ENCODE data around the gene MCOLN1. TPM values are rescaled to one million over a fixed set of nuclear protein-coding genes. Genes with fewer than 3 reads are reported as not detected.
"Not testable (repeated sequence)": the region's sequence is repeated elsewhere in the genome, so short reads cannot be mapped to it uniquely, and the experiment has no call there.

MCOLN1 gene
- total RNA-seq, 2 experiments from 2014 or later, result 17.5 to 18.2 TPM

DNA sequence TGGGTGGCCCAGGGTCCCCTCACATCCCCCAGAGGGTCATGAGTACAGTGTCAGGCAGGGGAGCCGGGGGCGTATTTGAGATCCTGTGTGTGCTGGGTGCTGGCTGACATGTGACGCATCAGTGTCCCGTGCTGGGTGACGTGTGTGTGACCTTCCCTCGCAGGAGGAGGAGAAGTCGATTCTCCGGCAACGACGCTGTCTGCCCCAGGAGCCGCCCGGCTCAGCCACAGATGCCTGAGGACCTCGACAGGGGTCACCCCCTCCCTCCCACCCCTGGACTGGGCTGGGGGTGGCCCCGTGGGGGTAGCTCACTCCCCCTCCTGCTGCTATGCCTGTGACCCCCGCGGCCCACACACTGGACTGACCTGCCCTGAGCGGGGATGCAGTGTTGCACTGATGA lies 38.9 kb downstream of the MCOLN1 start:
- Mint-ChIP-seq H3K27ac (no peak overlapping the region), H3K4me3 (no peak overlapping the region), H3K9me3 (peaks cover 1% of the 10 kb centered on the region), H3K4me1 (peaks cover 5% of the 10 kb centered on the region), H3K27me3 (no peaks in the 10 kb centered on the region), H3K36me3 (peaks cover 36% of the 10 kb centered on the region)
- DNase-seq (no peak), ATAC-seq (ENCODE audit: low read depth) (no peak)
- POLR2A ChIA-PET, result no interaction called here

DNA sequence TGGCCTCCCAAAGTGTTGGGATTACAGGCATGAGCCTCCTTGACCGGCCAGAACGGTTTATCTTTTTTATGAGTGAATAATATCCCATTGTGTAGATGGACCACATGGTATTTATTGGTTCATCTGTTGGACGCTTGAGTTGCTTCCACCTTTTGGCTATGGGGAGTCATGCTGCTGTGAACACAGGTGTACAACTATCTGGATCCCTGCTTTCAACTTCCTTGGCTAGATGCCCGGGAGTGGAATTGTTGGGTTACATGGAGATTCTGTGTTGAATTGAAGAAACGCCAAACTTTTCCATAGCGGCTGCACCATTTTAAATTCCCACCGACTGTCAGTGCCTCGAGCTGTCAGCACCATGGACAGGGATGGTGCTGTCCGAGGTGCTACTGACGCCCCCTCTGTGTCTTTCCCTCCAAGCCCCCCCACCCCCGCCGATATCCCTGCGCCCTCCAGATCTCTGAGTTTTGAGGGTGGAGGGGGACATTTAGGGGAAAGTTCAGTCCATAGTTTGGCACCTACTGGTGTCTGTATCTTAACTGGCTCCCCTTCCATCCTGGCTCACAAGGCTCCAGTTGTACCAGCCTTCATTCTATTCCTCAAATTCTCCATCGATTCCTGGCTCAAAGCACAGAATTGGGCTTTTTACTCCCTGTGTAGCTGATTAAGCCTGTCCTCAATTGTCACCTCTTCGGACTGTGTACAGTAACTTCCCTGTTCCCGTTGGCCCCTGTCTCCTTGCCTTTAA lies 40.4 kb downstream of the MCOLN1 start:
- Mint-ChIP-seq H3K27ac (no peak overlapping the region), H3K9me3 (peaks cover 1% of the 10 kb centered on the region), H3K27me3 (no peaks in the 10 kb centered on the region), H3K36me3 (peaks cover 29% of the 10 kb centered on the region), H3K4me3 (no peak overlapping the region), H3K4me1 (peaks cover 5% of the 10 kb centered on the region)
- POLR2A ChIA-PET, result interaction anchor here (0.5 kb wide), 2 partner anchors 31 to 811 kb away, joined by 4 read pairs; no protein-coding TSS in a partner anchor
- ATAC-seq (ENCODE audit: low read depth), result no peak
- DNase-seq, result peak; percentile 60

DNA sequence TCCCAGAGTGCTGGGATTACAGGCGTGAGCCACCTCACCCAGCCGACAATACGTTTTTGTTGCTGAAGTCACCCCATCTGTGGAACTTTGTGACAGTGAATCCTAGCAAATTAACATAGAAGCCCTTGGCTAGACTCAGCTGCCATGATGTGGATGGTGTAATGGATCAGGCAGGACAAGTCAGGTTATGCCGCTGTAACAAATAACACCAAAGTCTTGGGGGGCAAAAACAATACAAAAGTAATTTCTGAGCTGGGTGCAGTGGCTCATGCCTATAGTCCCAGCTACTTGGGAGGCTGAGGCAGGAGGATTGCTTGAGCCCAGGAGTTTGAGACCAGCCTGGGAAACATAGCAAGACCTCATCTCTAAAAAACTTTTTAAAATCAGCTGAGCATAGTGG lies 42.4 kb downstream of the MCOLN1 start:
- H3K27ac Mint-ChIP-seq, result no peak overlapping the region
- POLR2A ChIA-PET, result no interaction called here
- H3K9me3 Mint-ChIP-seq, result peaks cover 1% of the 10 kb centered on the region
- peaks cover 17% of the 10 kb centered on the region for H3K36me3 Mint-ChIP-seq
- peaks cover 5% of the 10 kb centered on the region for H3K4me1 Mint-ChIP-seq
- no peak for ATAC-seq (ENCODE audit: low read depth)
- DNase-seq, result no peak
- H3K4me3 Mint-ChIP-seq, result no peak overlapping the region
- no peaks in the 10 kb centered on the region for H3K27me3 Mint-ChIP-seq

DNA sequence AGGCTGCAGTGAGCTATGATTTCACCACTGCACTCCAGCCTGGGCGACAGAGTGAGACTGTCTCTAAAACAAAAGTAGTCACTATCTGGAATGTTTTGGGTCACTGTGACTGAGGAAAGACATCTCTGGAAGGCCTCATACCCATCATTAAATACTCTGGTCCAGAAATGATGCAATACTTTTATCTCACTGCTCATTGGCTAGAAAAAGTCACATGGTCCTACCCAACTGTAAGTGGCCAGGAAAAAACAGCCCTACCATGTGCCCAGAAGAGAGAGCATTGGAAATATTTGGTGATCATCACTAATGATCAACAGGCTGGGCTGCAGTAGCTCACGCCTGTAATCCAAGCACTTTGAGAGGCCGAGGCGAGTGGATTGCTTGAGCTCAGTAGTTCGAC lies 42.9 kb downstream of the MCOLN1 start:
- Mint-ChIP-seq H3K27me3 (no peaks in the 10 kb centered on the region), H3K4me1 (peaks cover 2% of the 10 kb centered on the region), H3K4me3 (no peak overlapping the region), H3K36me3 (peaks cover 14% of the 10 kb centered on the region), H3K9me3 (peaks cover 1% of the 10 kb centered on the region), H3K27ac (no peak overlapping the region)
- ATAC-seq (ENCODE audit: low read depth) (no peak), DNase-seq (no peak)
- POLR2A ChIA-PET, result no interaction called here

DNA sequence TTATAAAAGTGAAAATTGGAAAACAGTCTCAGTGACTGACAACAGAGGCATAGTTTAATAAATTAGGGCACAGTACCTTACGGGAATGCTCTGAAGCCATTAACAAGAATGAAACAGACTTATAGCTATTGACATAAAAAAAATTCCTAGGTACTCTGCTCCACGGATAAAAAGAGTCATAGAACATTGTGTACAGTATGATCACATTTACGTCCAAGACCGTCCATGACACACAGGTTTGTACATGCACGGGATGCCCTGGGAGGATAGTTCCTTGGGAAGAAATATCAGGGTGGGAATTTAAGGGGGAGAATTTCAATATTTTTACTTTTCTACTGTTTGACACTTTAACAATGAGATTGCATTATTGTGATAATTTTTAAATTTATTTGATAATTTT lies 48.3 kb downstream of the MCOLN1 start:
- no peaks in the 10 kb centered on the region for H3K36me3 Mint-ChIP-seq
- POLR2A ChIA-PET, result no interaction called here
- H3K4me1 Mint-ChIP-seq, result no peaks in the 10 kb centered on the region
- no peaks in the 10 kb centered on the region for H3K9me3 Mint-ChIP-seq
- no peak overlapping the region for H3K4me3 Mint-ChIP-seq
- no peaks in the 10 kb centered on the region for H3K27me3 Mint-ChIP-seq
- no peak for ATAC-seq (ENCODE audit: low read depth)
- no peak for DNase-seq
- no peak overlapping the region for H3K27ac Mint-ChIP-seq

DNA sequence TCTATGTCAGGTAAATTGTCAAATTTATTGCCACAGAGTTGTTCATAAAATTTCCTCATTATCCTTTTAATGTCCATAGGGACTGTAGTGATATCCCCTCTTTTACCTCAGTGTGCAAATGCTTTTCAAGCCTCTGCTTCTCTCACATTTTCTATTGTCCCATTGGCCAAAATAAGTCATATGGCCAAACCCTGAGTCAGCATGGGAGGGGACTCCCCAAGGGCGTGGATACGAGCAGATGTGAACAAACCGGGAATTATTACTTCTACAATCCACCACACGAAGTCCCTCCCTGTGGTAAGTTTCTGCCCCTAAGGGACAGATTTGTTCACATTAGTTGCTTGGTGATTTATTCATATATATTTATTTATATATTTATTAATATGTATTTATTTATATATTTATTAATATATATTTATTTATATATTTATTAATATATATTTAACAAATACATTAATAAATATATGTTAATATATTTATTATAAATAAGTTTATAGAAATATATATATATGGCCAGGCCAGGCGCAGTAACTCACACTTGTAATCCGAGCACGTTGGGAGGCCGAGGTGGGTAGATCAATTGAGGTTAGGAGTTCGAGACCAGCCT lies 53.1 kb downstream of the MCOLN1 start:
- Mint-ChIP-seq H3K36me3 (no peaks in the 10 kb centered on the region), H3K27ac (no peak overlapping the region), H3K4me3 (no peak overlapping the region), H3K9me3 (no peaks in the 10 kb centered on the region), H3K4me1 (no peaks in the 10 kb centered on the region), H3K27me3 (peaks cover 8% of the 10 kb centered on the region)
- POLR2A ChIA-PET, result no interaction called here
- no peak for DNase-seq
- ATAC-seq (ENCODE audit: low read depth), result no peak

DNA sequence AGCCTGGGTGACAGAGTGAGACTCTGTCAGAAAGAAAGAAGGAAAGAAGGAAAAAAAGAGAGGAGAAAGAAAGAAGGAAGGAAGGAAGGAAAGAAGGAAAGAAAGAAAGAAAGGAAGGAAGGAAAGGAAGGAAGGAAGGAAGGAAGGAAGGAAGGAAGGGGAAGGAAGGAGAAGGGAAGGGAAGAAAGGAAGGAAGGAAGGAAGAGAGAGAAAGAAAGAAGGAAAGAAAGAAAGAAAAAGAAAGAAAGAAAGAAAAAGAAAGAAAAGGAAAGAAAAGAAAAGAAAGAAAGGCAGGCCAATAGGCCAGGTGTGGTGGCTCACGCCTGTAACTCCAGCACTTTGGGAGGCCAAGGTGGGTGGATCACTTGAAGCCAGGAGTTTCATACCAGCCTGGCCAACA lies 55.0 kb downstream of the MCOLN1 start:
- not testable (repeated sequence) for H3K27me3 Mint-ChIP-seq; ATAC-seq (ENCODE audit: low read depth); H3K4me1 Mint-ChIP-seq; H3K4me3 Mint-ChIP-seq; H3K27ac Mint-ChIP-seq; H3K36me3 Mint-ChIP-seq; DNase-seq; H3K9me3 Mint-ChIP-seq
- POLR2A ChIA-PET, result interaction anchor here (0.6 kb wide), 1 partner anchor 244 kb away, joined by 4 read pairs; no protein-coding TSS in a partner anchor

DNA sequence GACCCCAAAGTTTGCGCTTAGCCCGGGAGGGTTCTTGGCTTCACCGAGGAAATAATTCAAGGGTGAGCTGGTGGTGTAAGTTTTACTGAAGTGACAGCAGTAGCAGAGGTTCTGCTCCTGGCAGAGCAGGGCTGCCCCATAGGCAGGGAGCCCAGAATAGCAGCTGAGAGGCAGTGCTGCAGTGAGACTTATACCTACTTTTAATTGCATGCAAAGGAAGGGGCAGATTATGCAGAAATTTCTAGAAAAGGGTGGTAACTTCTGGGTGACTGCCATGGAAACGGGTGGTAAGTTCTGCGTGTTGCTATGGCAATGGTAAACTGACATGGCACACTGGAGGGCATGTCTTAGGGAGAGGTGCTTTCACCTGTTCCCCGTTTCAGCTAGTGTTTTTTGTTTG lies 55.7 kb downstream of the MCOLN1 start:
- Mint-ChIP-seq H3K27ac (no peak overlapping the region), H3K36me3 (no peaks in the 10 kb centered on the region)
- POLR2A ChIA-PET, result no interaction called here

DNA sequence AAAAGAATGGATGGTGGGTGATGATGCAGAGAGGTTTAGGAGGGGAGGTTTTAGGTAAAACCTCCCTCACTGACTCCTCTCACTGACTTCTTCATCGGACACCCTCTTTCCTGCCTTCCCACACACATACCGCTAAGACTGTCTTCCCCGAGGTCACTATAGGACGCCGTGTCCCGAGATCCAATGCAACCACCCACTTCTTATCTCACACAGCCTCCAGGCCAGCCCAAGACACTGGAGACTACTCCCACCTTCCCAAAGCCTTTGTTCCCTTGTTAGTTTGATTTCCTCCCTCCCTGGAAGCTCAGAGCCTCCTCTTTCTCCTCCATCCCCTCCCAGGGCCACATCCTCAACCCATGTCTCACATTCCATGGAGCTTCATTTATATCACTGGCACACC lies 56.8 kb downstream of the MCOLN1 start:
- no peaks in the 10 kb centered on the region for H3K36me3 Mint-ChIP-seq
- POLR2A ChIA-PET, result no interaction called here
- no peaks in the 10 kb centered on the region for H3K9me3 Mint-ChIP-seq
- peaks cover 8% of the 10 kb centered on the region for H3K27me3 Mint-ChIP-seq
- no peak for ATAC-seq (ENCODE audit: low read depth)
- H3K4me3 Mint-ChIP-seq, result no peak overlapping the region
- no peak for DNase-seq
- H3K27ac Mint-ChIP-seq, result no peak overlapping the region
- H3K4me1 Mint-ChIP-seq, result peaks cover 2% of the 10 kb centered on the region

More for the DNA sequence above, 55.7 kb downstream of the MCOLN1 start:
- no peak overlapping the region for H3K4me3 Mint-ChIP-seq
- DNase-seq, result no peak
- peaks cover 2% of the 10 kb centered on the region for H3K4me1 Mint-ChIP-seq
- H3K9me3 Mint-ChIP-seq, result no peaks in the 10 kb centered on the region
- H3K27me3 Mint-ChIP-seq, result peaks cover 8% of the 10 kb centered on the region
- no peak for ATAC-seq (ENCODE audit: low read depth)

DNA sequence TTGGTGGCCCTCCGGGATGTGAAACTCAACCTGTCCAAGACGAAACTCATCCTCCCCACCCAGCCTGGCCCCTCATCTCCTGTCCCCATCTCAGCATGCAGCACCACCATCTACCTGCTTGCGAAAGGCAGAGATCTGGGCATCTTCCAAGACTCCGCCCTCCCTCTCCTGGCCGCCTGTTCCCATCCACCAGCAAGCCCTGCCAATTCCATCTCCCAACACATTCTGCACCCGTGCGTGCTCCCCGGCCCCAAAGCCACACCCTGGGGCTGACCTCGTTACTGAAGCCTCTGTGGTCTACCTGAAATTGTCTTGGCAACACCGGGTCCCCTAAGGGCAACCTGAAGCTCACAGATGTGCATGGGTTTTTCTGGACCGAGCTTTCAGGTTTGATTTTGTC lies 60.0 kb downstream of the MCOLN1 start:
- DNase-seq (no peak), ATAC-seq (ENCODE audit: low read depth) (no peak)
- peaks cover 4% of the 10 kb centered on the region for H3K27me3 Mint-ChIP-seq
- no peaks in the 10 kb centered on the region for H3K9me3 Mint-ChIP-seq
- H3K36me3 Mint-ChIP-seq, result no peaks in the 10 kb centered on the region
- H3K4me3 Mint-ChIP-seq, result no peak overlapping the region
- POLR2A ChIA-PET, result no interaction called here
- H3K27ac Mint-ChIP-seq, result no peak overlapping the region
- H3K4me1 Mint-ChIP-seq, result peaks cover 2% of the 10 kb centered on the region

Other genes starting within 250 kb of the MCOLN1 start
- gene INSR, start 228.2 kb upstream of the MCOLN1 start, total RNA-seq, result under 1 TPM; 0.65 to 0.89 TPM
- 10 to 100 TPM; 48.9 to 51.3 TPM for gene ARHGEF18, start 173.7 kb upstream of the MCOLN1 start, total RNA-seq
- gene PEX11G, start 33.6 kb upstream of the MCOLN1 start, total RNA-seq, result 1 to 10 TPM; 1.0 to 1.3 TPM
- 10 to 100 TPM; 12.6 to 13.1 TPM for gene ZNF358, start 6.5 kb upstream of the MCOLN1 start, total RNA-seq
- gene PNPLA6, start 13.1 kb downstream of the MCOLN1 start, total RNA-seq, result 100 to 1,000 TPM; 152 to 155 TPM
- gene CAMSAP3, start 73.2 kb downstream of the MCOLN1 start, total RNA-seq, result under 1 TPM; 0.40 to 0.50 TPM
- gene XAB2, start 106.9 kb downstream of the MCOLN1 start, total RNA-seq, result 10 to 100 TPM; 53.5 to 58.1 TPM
- gene PET100, start 107.2 kb downstream of the MCOLN1 start, total RNA-seq, result 100 to 1,000 TPM; 134 to 158 TPM
- 1 to 10 TPM; 2.6 to 4.8 TPM for gene PCP2, start 111.1 kb downstream of the MCOLN1 start, total RNA-seq
- 100 to 1,000 TPM; 170 to 189 TPM for gene STXBP2, start 114.5 kb downstream of the MCOLN1 start, total RNA-seq
- 1 to 10 TPM; 4.4 to 4.8 TPM for gene RETN, start 146.4 kb downstream of the MCOLN1 start, total RNA-seq
- gene MCEMP1, start 154.5 kb downstream of the MCOLN1 start, total RNA-seq, result not detected
- gene TRAPPC5, start 158.2 kb downstream of the MCOLN1 start, total RNA-seq, result 10 to 100 TPM; 74.4 to 79.8 TPM
- gene FCER2, start 179.5 kb downstream of the MCOLN1 start, total RNA-seq, result under 1 TPM; 0.19 to 0.26 TPM
- not detected for gene CLEC4G, start 209.5 kb downstream of the MCOLN1 start, total RNA-seq
- under 1 TPM; 0.19 to 0.62 TPM for gene CD209, start 224.9 kb downstream of the MCOLN1 start, total RNA-seq
- not detected for gene CLEC4M, start 240.6 kb downstream of the MCOLN1 start, total RNA-seq